HEK293 (cell line): ENCODE results near the gene FNDC11.

Experiments used
- CTCF ChIA-PET: fragments of 350-600 bp; formaldehyde crosslinking; extraction: SDS; loops from one replicate; lab custom pipeline; 2021; ENCODE audit warnings: antibody characterized with exemption; lab: Yijun Ruan, JAX
- POLR2A ChIA-PET: fragments of 300-600 bp; formaldehyde crosslinking; extraction: SDS; loops from one replicate; lab custom pipeline; 2020; ENCODE audit warnings: antibody characterized with exemption, inconsistent platforms; lab: Yijun Ruan, JAX
- H3K27ac ChIP-seq: fragments of 200-500 bp; sonication (Bioruptor generic); 2 replicates; pipeline ENCODE4 v1.5.1; 2014; ENCODE audit warnings: low read depth, low read length, control low read depth, inconsistent platforms; ENCODE audit errors: extremely low read depth
- H3K36me3 ChIP-seq, 2 experiments: fragments of 200-500 bp in 1 of 2; sonication (Bioruptor generic) in 1 of 2; 1 replicate in 1 of 2; 2 replicates in 1 of 2; pipeline ENCODE4 v1.5.1; 2014 to 2017; ENCODE audit warnings: inconsistent platforms in 2 of 2, low read length in 2 of 2; ENCODE audit not compliant: control insufficient read depth in 2 of 2, insufficient read depth in 1 of 2
- H3K4me1 ChIP-seq: fragments of 200-500 bp; sonication (Bioruptor generic); 2 replicates; pipeline ENCODE4 v1.5.1; 2014; ENCODE audit warnings: mild to moderate bottlenecking, low read length, inconsistent platforms; ENCODE audit not compliant: control insufficient read depth, insufficient read depth
- H3K4me3 ChIP-seq: 2 replicates; pipeline ENCODE4 v1.5.1; 2011; ENCODE audit warnings: low read depth, mild to moderate bottlenecking, control low read depth, low read length, moderate library complexity
- H3K9me3 ChIP-seq: fragments of 200-500 bp; sonication (Bioruptor generic); 2 replicates; pipeline ENCODE4 v1.5.1; 2014; ENCODE audit warnings: low read depth, low read length, inconsistent platforms; ENCODE audit not compliant: control insufficient read depth, insufficient read depth
- ATF2 ChIP-seq: fragments of 450-650 bp; formaldehyde crosslinking; IDR thresholded peaks from 2 replicates; pipeline ENCODE4 v1.5.1; 2016; ENCODE audit warnings: missing biosample characterization, missing genetic modification characterization, low read depth
- FEZF1 ChIP-seq: fragments of 450-650 bp; formaldehyde crosslinking; IDR thresholded peaks from 2 replicates; pipeline ENCODE4 v1.5.1; 2016; ENCODE audit warnings: missing biosample characterization, missing genetic modification characterization
- GFI1B ChIP-seq: fragments of 450-650 bp; formaldehyde crosslinking; IDR thresholded peaks from 2 replicates; pipeline ENCODE4 v1.5.1; 2016; ENCODE audit warnings: missing biosample characterization, missing genetic modification characterization
- KLF10 ChIP-seq: fragments of 450-650 bp; IDR thresholded peaks from 2 replicates; pipeline ENCODE4 v1.5.1; 2018; ENCODE audit warnings: missing biosample characterization, mild to moderate bottlenecking, missing genetic modification characterization
- KLF9 ChIP-seq: fragments of 450-650 bp; formaldehyde crosslinking; IDR thresholded peaks from 2 replicates; pipeline ENCODE4 v1.5.1; 2016; ENCODE audit warnings: missing biosample characterization, missing genetic modification characterization, low read depth
- PBX3 ChIP-seq: sonication (generic); formaldehyde crosslinking; IDR thresholded peaks from 2 replicates; pipeline ENCODE4 v1.8.1; 2022; ENCODE audit warnings: mild to moderate bottlenecking, moderate library complexity, missing genetic modification reagents
- SALL2 ChIP-seq: fragments of 450-650 bp; formaldehyde crosslinking; IDR thresholded peaks from 2 replicates; pipeline ENCODE4 v1.5.0; 2017; ENCODE audit warnings: missing biosample characterization, mild to moderate bottlenecking, missing genetic modification characterization, borderline replicate concordance
- TCF7L2 ChIP-seq: IDR thresholded peaks from 2 replicates; pipeline ENCODE4 v1.6.1; 2011; ENCODE audit warnings: low read depth, mild to moderate bottlenecking, inconsistent platforms, low read length, moderate library complexity, borderline replicate concordance
- ZBTB1 ChIP-seq: fragments of 450-650 bp; formaldehyde crosslinking; IDR thresholded peaks from 2 replicates; pipeline ENCODE4 v1.5.1; 2016; ENCODE audit warnings: missing biosample characterization, missing genetic modification characterization
- ZNF140 ChIP-seq: fragments of 450-650 bp; formaldehyde crosslinking; IDR thresholded peaks from 2 replicates; pipeline ENCODE4 v1.5.1; 2016; ENCODE audit warnings: missing biosample characterization, missing genetic modification characterization
- ZNF280D ChIP-seq: fragments of 450-650 bp; formaldehyde crosslinking; IDR thresholded peaks from 2 replicates; pipeline ENCODE4 v1.5.1; 2016; ENCODE audit warnings: missing biosample characterization, missing genetic modification characterization
- ZNF521 ChIP-seq: fragments of 450-650 bp; formaldehyde crosslinking; IDR thresholded peaks from 2 replicates; pipeline ENCODE4 v1.5.1; 2017; ENCODE audit warnings: missing biosample characterization, mild to moderate bottlenecking, missing genetic modification characterization
- ZNF555 ChIP-seq: fragments of 450-650 bp; formaldehyde crosslinking; conservative IDR thresholded peaks from 2 replicates; pipeline ENCODE4 v1.5.1; 2017; ENCODE audit warnings: missing biosample characterization, mild to moderate bottlenecking, missing genetic modification characterization, inconsistent platforms
- ZNF600 ChIP-seq: fragments of 450-650 bp; formaldehyde crosslinking; IDR thresholded peaks from 2 replicates; pipeline ENCODE4 v1.5.1; 2016; ENCODE audit warnings: missing biosample characterization, missing genetic modification characterization
- ZNF626 ChIP-seq: fragments of 450-650 bp; sonication (Bioruptor Pico); formaldehyde crosslinking; IDR thresholded peaks from 2 replicates; pipeline ENCODE4 v1.5.1; 2018; ENCODE audit warnings: missing biosample characterization, missing genetic modification characterization, inconsistent platforms
- ZNF692 ChIP-seq: fragments of 450-650 bp; formaldehyde crosslinking; IDR thresholded peaks from 2 replicates; pipeline ENCODE4 v1.5.1; 2016; ENCODE audit warnings: missing biosample characterization, missing genetic modification characterization
- TF ChIP-seq, protein P1 (sequence below): fragments of 450-650 bp; formaldehyde crosslinking; IDR thresholded peaks from 2 replicates; pipeline ENCODE4 v1.5.1; 2017; ENCODE audit warnings: missing biosample characterization, missing genetic modification characterization
- TF ChIP-seq, protein P2 (sequence below): fragments of 450-650 bp; formaldehyde crosslinking; IDR thresholded peaks from 2 replicates; pipeline ENCODE4 v1.5.1; 2017; ENCODE audit warnings: missing biosample characterization, missing genetic modification characterization
- TF ChIP-seq, protein P3 (sequence below): fragments of 450-650 bp; formaldehyde crosslinking; IDR thresholded peaks from 2 replicates; pipeline ENCODE4 v1.5.1; 2016; ENCODE audit warnings: missing biosample characterization, missing genetic modification characterization

The FNDC11 gene

GRCh38 chr20:63529180-63529860 lies 24.6 kb upstream of the FNDC11 start:
- POLR2A ChIA-PET: interaction anchor here (0.5 to 1.5 kb wide), 5 partner anchors 9 to 145 kb away, joined by 3 to 5 read pairs (median 3); partner anchors contain the start of gene PPDPF
- no peak for TF ChIP-seq ZNF280D
- peak; percentile 49; the same call in 1 of the 2 replicates for TF ChIP-seq ZNF600 (tag by site-specific recombination)
- TF ChIP-seq ZNF692 (tag by site-specific recombination): 0 out of 2 replicates have a peak, but pooled peaks have one; percentile 25
- TF ChIP-seq, protein P1, sequence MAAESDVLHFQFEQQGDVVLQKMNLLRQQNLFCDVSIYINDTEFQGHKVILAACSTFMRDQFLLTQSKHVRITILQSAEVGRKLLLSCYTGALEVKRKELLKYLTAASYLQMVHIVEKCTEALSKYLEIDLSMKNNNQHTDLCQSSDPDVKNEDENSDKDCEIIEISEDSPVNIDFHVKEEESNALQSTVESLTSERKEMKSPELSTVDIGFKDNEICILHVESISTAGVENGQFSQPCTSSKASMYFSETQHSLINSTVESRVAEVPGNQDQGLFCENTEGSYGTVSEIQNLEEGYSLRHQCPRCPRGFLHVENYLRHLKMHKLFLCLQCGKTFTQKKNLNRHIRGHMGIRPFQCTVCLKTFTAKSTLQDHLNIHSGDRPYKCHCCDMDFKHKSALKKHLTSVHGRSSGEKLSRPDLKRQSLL (tag by site-specific recombination): peak; percentile 27; the same call in 1 of the 2 replicates
- Histone ChIP-seq H3K27ac (no peak overlapping the region), H3K4me3 (no peak overlapping the region), H3K9me3 (no peaks in the 10 kb centered on the region), H3K4me1 (no peaks in the 10 kb centered on the region), H3K36me3 (no peaks in the 10 kb centered on the region)
- CTCF ChIA-PET: interaction anchor here (1.6 kb wide), 1 partner anchor 33 kb away, joined by 4 read pairs; no protein-coding TSS in a partner anchor

DNA sequence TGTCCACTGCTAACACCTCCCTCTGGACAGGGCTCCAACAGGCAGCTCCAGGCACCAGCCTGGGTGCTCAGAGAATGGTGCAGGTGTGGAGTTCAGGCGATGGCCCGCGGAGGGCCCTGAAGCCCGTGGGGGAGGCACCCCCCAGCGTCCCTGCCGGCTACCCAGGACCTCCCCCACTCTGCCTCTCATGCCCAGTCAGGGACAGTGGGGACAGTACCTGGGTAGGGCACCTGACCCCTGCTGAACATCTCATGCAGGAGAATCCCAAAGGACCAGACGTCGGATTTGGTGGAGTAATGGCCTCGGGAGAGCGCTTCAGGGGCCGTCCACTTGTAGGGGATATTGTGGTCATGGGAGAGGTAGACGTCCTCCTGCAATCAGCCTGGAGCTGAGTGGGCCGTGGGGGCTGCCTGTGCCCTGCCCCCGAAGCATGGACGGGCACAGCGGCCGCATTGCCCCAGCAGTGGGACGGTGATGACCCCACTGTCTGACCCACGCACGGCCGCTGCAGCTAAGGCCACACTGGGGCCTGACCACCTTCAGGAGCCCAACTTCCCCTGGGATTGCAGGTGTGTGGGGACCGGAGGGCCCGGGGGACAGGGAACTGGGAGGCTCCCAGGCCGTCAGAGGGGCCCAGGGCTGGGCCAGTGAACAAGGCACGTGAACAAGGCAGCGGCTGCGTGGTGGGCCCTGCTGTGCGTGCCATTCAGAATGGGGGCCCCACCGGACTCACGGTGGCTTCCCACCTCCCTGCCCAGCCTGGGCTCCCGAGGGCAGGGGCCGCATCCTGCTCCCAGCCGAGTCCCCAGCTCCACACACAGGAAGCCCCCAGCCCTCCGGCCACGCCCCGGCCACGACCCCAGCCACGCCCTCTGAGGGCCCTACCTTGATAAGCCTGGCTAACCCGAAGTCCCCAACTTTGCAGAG lies 23.8 kb upstream of the FNDC11 start:
- no peak overlapping the region for H3K27ac ChIP-seq
- POLR2A ChIA-PET: interaction anchor here (0.6 to 1.5 kb wide), 3 partner anchors 9 to 144 kb away, joined by 3 to 5 read pairs (median 3); partner anchors contain the start of gene PPDPF
- no peaks in the 10 kb centered on the region for H3K36me3 ChIP-seq
- CTCF ChIA-PET: no interaction called here
- no peak overlapping the region for H3K4me3 ChIP-seq
- H3K9me3 ChIP-seq: no peaks in the 10 kb centered on the region
- H3K4me1 ChIP-seq: no peaks in the 10 kb centered on the region
- TF ChIP-seq ZNF626 (tag by site-specific recombination): no peak
- no peak for TF ChIP-seq FEZF1
- no peak for TF ChIP-seq ZBTB1 (tag by site-specific recombination)
- TF ChIP-seq KLF9: 0 out of 2 replicates have a peak, but pooled peaks have one; percentile 16
- no peak for TF ChIP-seq ATF2 (tag by site-specific recombination)
- no peak for TF ChIP-seq GFI1B (tag by site-specific recombination)
- TF ChIP-seq PBX3: no peak
- no peak for TF ChIP-seq ZNF140
- no peak for TF ChIP-seq SALL2 (tag by site-specific recombination)
- TF ChIP-seq KLF10 (tag by site-specific recombination): peak; percentile 80
- TF ChIP-seq, protein P2, sequence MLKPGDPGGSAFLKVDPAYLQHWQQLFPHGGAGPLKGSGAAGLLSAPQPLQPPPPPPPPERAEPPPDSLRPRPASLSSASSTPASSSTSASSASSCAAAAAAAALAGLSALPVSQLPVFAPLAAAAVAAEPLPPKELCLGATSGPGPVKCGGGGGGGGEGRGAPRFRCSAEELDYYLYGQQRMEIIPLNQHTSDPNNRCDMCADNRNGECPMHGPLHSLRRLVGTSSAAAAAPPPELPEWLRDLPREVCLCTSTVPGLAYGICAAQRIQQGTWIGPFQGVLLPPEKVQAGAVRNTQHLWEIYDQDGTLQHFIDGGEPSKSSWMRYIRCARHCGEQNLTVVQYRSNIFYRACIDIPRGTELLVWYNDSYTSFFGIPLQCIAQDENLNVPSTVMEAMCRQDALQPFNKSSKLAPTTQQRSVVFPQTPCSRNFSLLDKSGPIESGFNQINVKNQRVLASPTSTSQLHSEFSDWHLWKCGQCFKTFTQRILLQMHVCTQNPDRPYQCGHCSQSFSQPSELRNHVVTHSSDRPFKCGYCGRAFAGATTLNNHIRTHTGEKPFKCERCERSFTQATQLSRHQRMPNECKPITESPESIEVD: no peak
- TF ChIP-seq ZNF555: no peak
- TF ChIP-seq ZNF521 (tag by site-specific recombination): no peak
- TF ChIP-seq TCF7L2: no peak
- TF ChIP-seq, protein P3, sequence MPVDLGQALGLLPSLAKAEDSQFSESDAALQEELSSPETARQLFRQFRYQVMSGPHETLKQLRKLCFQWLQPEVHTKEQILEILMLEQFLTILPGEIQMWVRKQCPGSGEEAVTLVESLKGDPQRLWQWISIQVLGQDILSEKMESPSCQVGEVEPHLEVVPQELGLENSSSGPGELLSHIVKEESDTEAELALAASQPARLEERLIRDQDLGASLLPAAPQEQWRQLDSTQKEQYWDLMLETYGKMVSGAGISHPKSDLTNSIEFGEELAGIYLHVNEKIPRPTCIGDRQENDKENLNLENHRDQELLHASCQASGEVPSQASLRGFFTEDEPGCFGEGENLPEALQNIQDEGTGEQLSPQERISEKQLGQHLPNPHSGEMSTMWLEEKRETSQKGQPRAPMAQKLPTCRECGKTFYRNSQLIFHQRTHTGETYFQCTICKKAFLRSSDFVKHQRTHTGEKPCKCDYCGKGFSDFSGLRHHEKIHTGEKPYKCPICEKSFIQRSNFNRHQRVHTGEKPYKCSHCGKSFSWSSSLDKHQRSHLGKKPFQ (tag by site-specific recombination): no peak
